Thymus (tissue), 11 donors: ENCODE data around the gene SYDE1. TPM values are rescaled to one million over a fixed set of nuclear protein-coding genes. Genes with fewer than 3 reads are reported as not detected.

Experiments used
- DNase-seq, 9 donors: peaks; one replicate each; pipeline ENCODE4 v3.0.0-alpha.2; 2013; ENCODE audit warnings: low spot score in 9 of 9, low read depth in 6 of 9, missing footprints in 1 of 9
- H3K27ac ChIP-seq, 2 donors: one replicate each; pipeline ENCODE4 v1.5.1; 2013; ENCODE audit warnings: control low read depth in 1 of 2, low read depth in 1 of 2, low read length in 1 of 2, mild to moderate bottlenecking in 1 of 2, moderate library complexity in 1 of 2
- H3K27me3 ChIP-seq, 2 donors: one replicate each; pipeline ENCODE4 v1.5.1; 2013; ENCODE audit warnings: low read length in 1 of 2; ENCODE audit not compliant: control insufficient read depth in 2 of 2, insufficient read depth in 1 of 2
- H3K36me3 ChIP-seq, 2 donors: one replicate each; pipeline ENCODE4 v1.5.1; 2013; ENCODE audit warnings: low read length in 1 of 2, mild to moderate bottlenecking in 1 of 2, moderate library complexity in 1 of 2; ENCODE audit not compliant: control insufficient read depth in 2 of 2, insufficient read depth in 2 of 2
- H3K4me1 ChIP-seq, 2 donors: one replicate each; pipeline ENCODE4 v1.5.1; 2013; ENCODE audit warnings: low read length in 2 of 2; ENCODE audit not compliant: control insufficient read depth in 2 of 2, insufficient read depth in 2 of 2
- H3K4me3 ChIP-seq, 2 donors: one replicate each; pipeline ENCODE4 v1.5.1; 2013; ENCODE audit warnings: low read length in 2 of 2, control low read depth in 1 of 2, mild to moderate bottlenecking in 1 of 2
- H3K9me3 ChIP-seq, 2 donors: one replicate each; pipeline ENCODE4 v1.5.1; 2013; ENCODE audit warnings: low read length in 1 of 2, mild to moderate bottlenecking in 1 of 2; ENCODE audit not compliant: control insufficient read depth in 2 of 2, insufficient read depth in 1 of 2
- WGBS: extraction: QIAGEN DNeasy Blood & Tissue Kit; methylation state at CpG from one replicate; pipeline ENCODE4 v1.1.7; 2013; 5-methylcytosine and 5-hydroxymethylcytosine counted together
- polyA plus RNA-seq: library from polyadenylated mRNA; stranded (reverse); fragments of 200-250 nt; gene quantifications from one replicate; pipeline ENCODE4 v1.2.3, GENCODE V29; 2013
- total RNA-seq: library from RNA; stranded (reverse); fragments of 120-200 nt; gene quantifications from one replicate; pipeline ENCODE4 v1.2.4, GENCODE V29; 2013
- donor health status: healthy.

Gene SYDE1
- total and polyA plus RNA-seq, 2 donors: 0.94 to 2.5 TPM

- Histone ChIP-seq H3K9me3 (no peaks in the 10 kb centered on the region), H3K4me1 (peaks cover 0 to 13% of the 10 kb centered on the region in 2 donors), H3K27me3 (peaks cover 15 to 21% of the 10 kb centered on the region in 2 donors), H3K4me3 (no peak overlapping the region), H3K27ac (no peak overlapping the region), H3K36me3 (peaks cover 23 to 32% of the 10 kb centered on the region in 2 donors)
- 94% methylated on average over 11 of the region's 11 CpGs for WGBS
- DNase-seq: no peak
Observed at GRCh38 chr19:15112385-15112784, 5.2 kb downstream of the SYDE1 start.

- Histone ChIP-seq H3K27ac (no peak overlapping the region), H3K4me3 (no peak overlapping the region), H3K4me1 (peaks cover 0 to 3% of the 10 kb centered on the region in 2 donors), H3K36me3 (peaks cover 33 to 44% of the 10 kb centered on the region in 2 donors), H3K27me3 (peaks cover 4 to 9% of the 10 kb centered on the region in 2 donors), H3K9me3 (no peaks in the 10 kb centered on the region)
- no peak for DNase-seq
- 96% methylated on average over 58 of the region's 58 CpGs for WGBS
Observed at GRCh38 chr19:15113245-15114152, 6.3 kb downstream of the SYDE1 start.

GRCh38 chr19:15114153-15114540 lies 6.9 kb downstream of the SYDE1 start:
- 95% methylated on average over 7 of the region's 7 CpGs for WGBS
- no peak for DNase-seq
- Histone ChIP-seq H3K9me3 (peaks cover 0 to 1% of the 10 kb centered on the region in 2 donors), H3K27ac (no peak overlapping the region), H3K36me3 (peaks cover 39 to 50% of the 10 kb centered on the region in 2 donors), H3K4me1 (no peaks in the 10 kb centered on the region), H3K27me3 (peaks cover 3% of the 10 kb centered on the region in 2 donors), H3K4me3 (no peak overlapping the region)

GRCh38 chr19:15115080-15115479 lies 7.9 kb downstream of the SYDE1 start:
- no peak overlapping the region for H3K27ac ChIP-seq
- no peak for DNase-seq

GRCh38 chr19:15115762-15116615 lies 8.8 kb downstream of the SYDE1 start:
- H3K36me3 ChIP-seq: peaks cover 50 to 65% of the 10 kb centered on the region in 2 donors
- H3K27ac ChIP-seq: no peak overlapping the region
- no peak overlapping the region for H3K4me3 ChIP-seq
- peaks cover 0 to 2% of the 10 kb centered on the region in 2 donors for H3K9me3 ChIP-seq
- H3K4me1 ChIP-seq: no peaks in the 10 kb centered on the region
- no peaks in the 10 kb centered on the region for H3K27me3 ChIP-seq
- WGBS: 81% methylated on average over 23 of the region's 23 CpGs
- DNase-seq: no peak

More at GRCh38 chr19:15115080-15115479, 7.9 kb downstream of the SYDE1 start:
- H3K4me3 ChIP-seq: no peak overlapping the region
- no peaks in the 10 kb centered on the region for H3K27me3 ChIP-seq
- no peaks in the 10 kb centered on the region for H3K4me1 ChIP-seq
- 96% methylated on average over 13 of the region's 13 CpGs for WGBS
- H3K36me3 ChIP-seq: peaks cover 46 to 59% of the 10 kb centered on the region in 2 donors
- peaks cover 0 to 2% of the 10 kb centered on the region in 2 donors for H3K9me3 ChIP-seq

GRCh38 chr19:15116856-15117255 lies 9.7 kb downstream of the SYDE1 start:
- Histone ChIP-seq H3K36me3 (peaks cover 50 to 65% of the 10 kb centered on the region in 2 donors), H3K4me1 (no peaks in the 10 kb centered on the region), H3K4me3 (no peak overlapping the region), H3K27ac (no peak overlapping the region), H3K27me3 (no peaks in the 10 kb centered on the region), H3K9me3 (peaks cover 0 to 2% of the 10 kb centered on the region in 2 donors)
- DNase-seq: no peak
- WGBS: 91% methylated on average over 12 of the region's 12 CpGs

GRCh38 chr19:15118248-15118647 lies 11.0 kb downstream of the SYDE1 start:
- H3K9me3 ChIP-seq: peaks cover 0 to 2% of the 10 kb centered on the region in 2 donors
- no peak for DNase-seq
- no peaks in the 10 kb centered on the region for H3K4me1 ChIP-seq
- 99% methylated on average over 2 of the region's 2 CpGs for WGBS
- H3K4me3 ChIP-seq: no peak overlapping the region
- H3K27ac ChIP-seq: no peak overlapping the region
- H3K36me3 ChIP-seq: peaks cover 60 to 73% of the 10 kb centered on the region in 2 donors
- no peaks in the 10 kb centered on the region for H3K27me3 ChIP-seq

GRCh38 chr19:15118789-15119494 lies 11.7 kb downstream of the SYDE1 start:
- Histone ChIP-seq H3K4me3 (no peak overlapping the region), H3K36me3 (peaks cover 60 to 69% of the 10 kb centered on the region in 2 donors), H3K27ac (no peak overlapping the region), H3K9me3 (peaks cover 0 to 2% of the 10 kb centered on the region in 2 donors), H3K4me1 (peaks cover 0 to 4% of the 10 kb centered on the region in 2 donors), H3K27me3 (no peaks in the 10 kb centered on the region)
- over 99% methylated on average over 20 of the region's 20 CpGs for WGBS
- no peak for DNase-seq
